IMR-90 (cell line): ENCODE results near the gene ISG20. TPM values are rescaled to one million over a fixed set of nuclear protein-coding genes. Genes with fewer than 3 reads are reported as not detected.

ENCODE experiments used
- ATAC-seq: fragments of 200-7000 bp; cut with Tn5 transposase; 2 replicates; pipeline ENCODE4 v1.9.1; 2020; ENCODE audit warnings: low read depth, mild to moderate bottlenecking, moderate library complexity
- BruUV-seq: library from RNA; stranded (reverse); fragments of 400-500 nt; replicated peaks from 2 replicates; lab custom pipeline; 2021; lab: Mats Ljungman, UMichigan
- CTCF ChIA-PET: fragments of 300-600 bp; formaldehyde crosslinking; extraction: SDS; loops from one replicate; lab custom pipeline; 2021; ENCODE audit warnings: antibody characterized with exemption; lab: Yijun Ruan, JAX
- POLR2A ChIA-PET: fragments of 300-600 bp; sonication (Branson Sonifier 250); formaldehyde crosslinking; loops from one replicate; lab custom pipeline; 2022; ENCODE audit warnings: antibody characterized with exemption; ENCODE audit not compliant: unreplicated experiment; lab: Charles Lee
- DNase-seq: peaks from one replicate; pipeline ENCODE4 v3.0.0; 2013
- H2AFZ ChIP-seq: replicated peaks from 2 replicates; pipeline ENCODE3; 2013; ENCODE audit warnings: low read length, mild to moderate bottlenecking; ENCODE audit not compliant: poor library complexity
- H2AK5ac ChIP-seq: 2 replicates; pipeline ENCODE4 v1.6.1; 2013; ENCODE audit warnings: low read depth, low read length, inconsistent platforms
- H2AK9ac ChIP-seq: replicated peaks from 2 replicates; pipeline ENCODE3; 2013; ENCODE audit warnings: mild to moderate bottlenecking, low read depth, low read length, moderate library complexity; ENCODE audit not compliant: poor library complexity
- H2BK120ac ChIP-seq: 2 replicates; pipeline ENCODE4 v1.6.1; 2013; ENCODE audit warnings: low read depth, low read length, inconsistent platforms
- H2BK15ac ChIP-seq: 3 replicates; pipeline ENCODE4 v1.6.1; 2013; ENCODE audit warnings: low read depth, low read length, inconsistent platforms
- H2BK20ac ChIP-seq: 2 replicates; pipeline ENCODE4 v1.6.1; 2013; ENCODE audit warnings: low read depth, mild to moderate bottlenecking, inconsistent platforms, low read length, moderate library complexity
- H2BK5ac ChIP-seq: 2 replicates; pipeline ENCODE4 v1.6.1; 2013; ENCODE audit warnings: mild to moderate bottlenecking, low read depth, low read length, inconsistent platforms; ENCODE audit not compliant: poor library complexity, severe bottlenecking
- H3K14ac ChIP-seq: replicated peaks from 2 replicates; pipeline ENCODE4 v1.6.1; 2013; ENCODE audit warnings: low read depth, low read length, inconsistent platforms
- H3K18ac ChIP-seq: 2 replicates; pipeline ENCODE4 v1.6.1; 2013; ENCODE audit warnings: low read depth, low read length, control low read depth
- H3K23ac ChIP-seq: 2 replicates; pipeline ENCODE4 v1.6.1; 2013; ENCODE audit warnings: low read depth, low read length, inconsistent platforms
- H3K27ac ChIP-seq: 2 replicates; pipeline ENCODE4 v1.5.1; 2013; ENCODE audit warnings: mild to moderate bottlenecking, control low read depth, low read length; ENCODE audit not compliant: insufficient read depth
- H3K27me3 ChIP-seq: 2 replicates; pipeline ENCODE4 v1.6.1; 2013; ENCODE audit warnings: low read length; ENCODE audit not compliant: control insufficient read depth, insufficient read depth
- H3K36me3 ChIP-seq: 2 replicates; pipeline ENCODE4 v1.6.1; 2013; ENCODE audit warnings: low read length, mixed read lengths; ENCODE audit not compliant: control insufficient read depth, insufficient read depth
- H3K4ac ChIP-seq: 2 replicates; pipeline ENCODE4 v1.6.1; 2013; ENCODE audit warnings: low read depth, low read length, inconsistent platforms
- H3K4me1 ChIP-seq: 2 replicates; pipeline ENCODE4 v1.6.1; 2013; ENCODE audit warnings: low read length, mixed read lengths; ENCODE audit not compliant: control insufficient read depth, insufficient read depth
- H3K4me2 ChIP-seq: 2 replicates; pipeline ENCODE4 v1.6.1; 2013; ENCODE audit warnings: low read depth, mild to moderate bottlenecking, control low read depth, low read length, moderate library complexity
- H3K4me3 ChIP-seq: 2 replicates; pipeline ENCODE4 v1.5.1; 2013; ENCODE audit warnings: low read depth, mild to moderate bottlenecking, control low read depth, low read length, moderate library complexity; ENCODE audit not compliant: insufficient read depth
- H3K56ac ChIP-seq: 2 replicates; pipeline ENCODE4 v1.6.1; 2013; ENCODE audit warnings: low read length, inconsistent platforms; ENCODE audit not compliant: insufficient read depth; ENCODE audit errors: extremely low read depth
- H3K79me1 ChIP-seq, 2 experiments: 2 replicates each; pipeline ENCODE4 v1.6.1; 2013; ENCODE audit warnings: low read length in 2 of 2, inconsistent platforms in 1 of 2, low read depth in 1 of 2
- H3K9ac ChIP-seq: 2 replicates; pipeline ENCODE4 v1.6.1; 2013; ENCODE audit warnings: low read depth, low read length, control low read depth
- H3K9me1 ChIP-seq: 2 replicates; pipeline ENCODE4 v1.6.1; 2013; ENCODE audit warnings: low read length, inconsistent platforms; ENCODE audit not compliant: insufficient read depth
- H3K9me3 ChIP-seq: 2 replicates; pipeline ENCODE4 v1.6.1; 2013; ENCODE audit warnings: low read length; ENCODE audit not compliant: control insufficient read depth, insufficient read depth
- H4K20me1 ChIP-seq: 2 replicates; pipeline ENCODE4 v1.6.1; 2013; ENCODE audit warnings: low read length, inconsistent platforms; ENCODE audit not compliant: insufficient read depth
- H4K5ac ChIP-seq: 2 replicates; pipeline ENCODE4 v1.6.1; 2013; ENCODE audit warnings: mild to moderate bottlenecking, low read depth, low read length, control low read depth
- H4K8ac ChIP-seq, 2 experiments: 2 replicates each; pipeline ENCODE4 v1.6.1; 2013; ENCODE audit warnings: low read depth in 2 of 2, low read length in 2 of 2, control low read depth in 1 of 2, inconsistent platforms in 1 of 2
- H4K91ac ChIP-seq: 2 replicates; pipeline ENCODE4 v1.6.1; 2013; ENCODE audit warnings: low read depth, low read length, inconsistent platforms; ENCODE audit not compliant: insufficient read depth
- ELK1 ChIP-seq: fragments of 150-350 bp; IDR thresholded peaks from 2 replicates; pipeline ENCODE4 v1.6.1; 2016; ENCODE audit warnings: low read depth, mild to moderate bottlenecking, low read length, moderate library complexity, borderline replicate concordance
- NFE2L2 ChIP-seq: fragments of 150-350 bp; IDR thresholded peaks from 2 replicates; pipeline ENCODE4 v1.6.1; 2016; ENCODE audit warnings: low read depth, mild to moderate bottlenecking, low read length
- RFX5 ChIP-seq: IDR thresholded peaks from 2 replicates; pipeline ENCODE4 v1.8.0; 2012; ENCODE audit warnings: low read depth, mild to moderate bottlenecking, low read length, moderate library complexity
- USF2 ChIP-seq: fragments of 150-350 bp; IDR thresholded peaks from 2 replicates; pipeline ENCODE4 v1.6.1; 2017; ENCODE audit warnings: mild to moderate bottlenecking, antibody characterized with exemption, low read length, low read depth
- WGBS, 2 experiments: methylation state at CpG; one replicate each; pipeline versions ENCODE4 v1.1.5 to v1.1.7; 2013; ENCODE audit warnings: missing lambda C conversion rate in 2 of 2; ENCODE audit not compliant: insufficient read length in 1 of 2; ENCODE audit errors: extremely low coverage in 2 of 2; 5-methylcytosine and 5-hydroxymethylcytosine counted together
- dilution Hi-C: fragments of 300-500 bp; cut with HindIII; formaldehyde crosslinking; loops from one replicate; pipeline ENCODE4 v1.14.3; 2018; ENCODE audit warnings: low sequenced_read_pairs; ENCODE audit not compliant: unreplicated experiment
- in situ Hi-C: fragments of 300-500 bp; cut with MboI; formaldehyde crosslinking; loops from 3 replicates; pipeline ENCODE4 v1.14.3; 2019; ENCODE audit warnings: low sequenced_read_pairs, inconsistent platforms, mixed read lengths
- intact Hi-C: fragments of 100-400 bp; cut with micrococcal nuclease; formaldehyde crosslinking; loops from 2 replicates; pipeline ENCODE4 v1.10.0; 2022
- polyA plus RNA-seq, 3 experiments: library from polyadenylated mRNA; depleted of rRNA; stranded (reverse); fragments of >200 nt; gene quantifications; 2 replicates each; pipeline ENCODE4 v1.2.3, GENCODE V29; 2012; ENCODE audit warnings: low replicate concordance in 1 of 3
- total RNA-seq: library from RNA; depleted of rRNA; stranded (reverse); fragments of >200 nt; gene quantifications from 2 replicates; pipeline ENCODE4 v1.2.3, GENCODE V29; 2012

Gene ISG20
- total and polyA plus RNA-seq, 2 of the 4 experiments (the other 2 are of a cell fraction): 0.72 to 1.2 TPM

DNA sequence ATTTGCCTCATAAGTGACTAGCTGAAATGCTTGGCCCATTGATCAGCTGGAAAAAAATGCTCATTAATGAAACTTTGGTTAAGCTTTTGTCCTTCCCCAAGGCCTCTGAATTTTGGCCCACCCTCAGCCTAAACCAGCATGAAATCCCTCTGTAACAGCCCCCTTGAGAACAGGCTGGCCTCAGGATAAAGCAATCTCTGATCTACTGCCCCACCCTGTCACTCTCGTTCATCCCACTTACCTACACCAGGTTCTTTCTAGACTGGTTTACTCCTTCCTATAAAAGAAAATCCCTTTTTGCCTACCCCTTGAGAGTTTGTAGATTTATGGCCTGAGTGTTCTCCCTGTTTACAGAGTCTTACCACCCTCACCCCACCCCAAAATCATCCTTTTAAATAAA, 21.0 kb upstream of the ISG20 start:
- ATAC-seq (no peak), DNase-seq (no peak)
- intact Hi-C loops: no loop called here
- Histone ChIP-seq H3K4me3 (no peak overlapping the region), H3K27ac (no peak overlapping the region), H3K56ac (no peak overlapping the region), H3K9ac (no peak overlapping the region), H2BK5ac (no peak overlapping the region), H2AK5ac (no peak overlapping the region), H3K4ac (no peak overlapping the region), H3K14ac (no peak overlapping the region), H3K23ac (no peak overlapping the region), H4K5ac (no peak overlapping the region), H3K4me2 (no peak overlapping the region), H2BK20ac (no peak overlapping the region), H3K27me3 (no peaks in the 10 kb centered on the region), H3K79me1 (peaks cover 0 to 12% of the 10 kb centered on the region in 2 experiments; a peak in 1 of 4 replicates), H2BK15ac (no peak overlapping the region), H3K18ac (no peak overlapping the region), H2AFZ (no peak overlapping the region), H3K9me1 (peaks cover 6% of the 10 kb centered on the region; the same call in 1 of the 2 replicates), H2BK120ac (no peak overlapping the region), H4K91ac (no peak overlapping the region), H3K4me1 (peaks cover 4% of the 10 kb centered on the region; the same call in 1 of the 2 replicates), H4K8ac (no peak overlapping the region), H4K20me1 (peaks cover 12% of the 10 kb centered on the region), H2AK9ac (no peak overlapping the region), H3K36me3 (no peaks in the 10 kb centered on the region), H3K9me3 (no peaks in the 10 kb centered on the region)
- no TSS peak for BruUV-seq
- dilution Hi-C loops: no loop called here
- in situ Hi-C loops: loop anchor here (5.0 kb wide), 1 partner anchor 150 kb away; the partner anchor contains the start of genes MRPL46 and MRPS11
- no CpG with 5 or more reads among the region's 1 CpG for WGBS, 2 experiments
- no peak for TF ChIP-seq ELK1
- no peak for TF ChIP-seq NFE2L2
- no peak for TF ChIP-seq RFX5
- no peak for TF ChIP-seq USF2
- ChIA-PET CTCF (no interaction called here), POLR2A (no interaction called here)
